ENCODE data around the gene CFAP298. TPM values are rescaled to one million over a fixed set of nuclear protein-coding genes. Genes with fewer than 3 reads are reported as not detected.
A peak's percentile ranks its signal among the peaks of the same experiment; 100 is the strongest.
"Not testable (repeated sequence)": the region's sequence is repeated elsewhere in the genome, so short reads cannot be mapped to it uniquely, and the experiment has no call there.

CFAP298 gene
- total RNA-seq, 1 donor from 2014 or later, result 46.3 TPM

DNA sequence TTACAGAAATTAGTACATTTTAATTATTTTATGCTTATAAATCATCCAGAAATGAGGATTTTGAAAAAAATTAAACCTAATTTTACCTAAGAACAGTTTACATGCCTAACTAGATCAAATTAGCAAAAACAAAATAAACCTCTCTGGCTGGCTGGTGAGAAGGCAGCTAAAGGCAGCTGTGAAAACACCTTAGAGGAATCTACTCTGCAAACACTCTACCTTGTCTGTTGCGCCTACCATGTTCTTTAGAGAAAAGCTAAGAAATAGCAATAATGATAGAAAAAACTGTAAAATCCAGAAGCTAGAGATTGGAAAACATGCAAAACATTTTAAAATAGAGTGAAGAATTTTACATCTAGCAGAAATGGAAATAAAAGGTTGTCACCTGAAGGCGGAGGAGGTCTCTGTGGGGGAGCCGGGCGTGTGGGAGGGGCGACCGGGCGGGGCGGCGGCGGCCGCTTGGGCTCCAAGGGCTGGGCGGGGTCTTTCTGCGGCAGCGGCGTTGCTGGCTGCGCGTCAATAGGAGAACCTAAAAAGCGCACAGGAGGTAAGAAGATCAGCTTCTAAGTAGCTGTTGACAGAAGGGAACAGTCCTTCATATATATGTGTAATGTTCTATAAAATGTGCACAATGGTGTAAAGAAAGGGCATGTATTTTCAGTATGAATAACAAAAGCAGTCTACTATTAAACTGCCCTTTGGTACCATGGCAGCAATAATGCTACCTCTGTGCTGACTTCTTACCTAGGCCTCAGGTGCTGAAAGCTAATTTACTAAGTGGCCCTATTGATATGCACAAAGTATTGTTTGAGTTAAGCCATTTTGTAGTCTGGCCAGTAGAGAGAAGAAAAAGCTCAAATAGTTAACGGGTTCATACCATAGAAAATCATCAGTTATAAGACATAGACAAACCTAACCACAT, 33.3 kb upstream of the CFAP298 start:
- DNase-seq (ENCODE audit: low read depth, low spot score), result no peak
- Mint-ChIP-seq H3K4me3 (no peak overlapping the region), H3K27me3 (ENCODE audit: low read depth) (peaks cover 8% of the 10 kb centered on the region), H3K27ac (ENCODE audit: unreplicated experiment) (no peak overlapping the region), H3K4me1 (peaks cover 6% of the 10 kb centered on the region), H3K9me3 (no peaks in the 10 kb centered on the region), H3K36me3 (ENCODE audit: low read depth) (no peaks in the 10 kb centered on the region)
- TF ChIP-seq, protein P1, sequence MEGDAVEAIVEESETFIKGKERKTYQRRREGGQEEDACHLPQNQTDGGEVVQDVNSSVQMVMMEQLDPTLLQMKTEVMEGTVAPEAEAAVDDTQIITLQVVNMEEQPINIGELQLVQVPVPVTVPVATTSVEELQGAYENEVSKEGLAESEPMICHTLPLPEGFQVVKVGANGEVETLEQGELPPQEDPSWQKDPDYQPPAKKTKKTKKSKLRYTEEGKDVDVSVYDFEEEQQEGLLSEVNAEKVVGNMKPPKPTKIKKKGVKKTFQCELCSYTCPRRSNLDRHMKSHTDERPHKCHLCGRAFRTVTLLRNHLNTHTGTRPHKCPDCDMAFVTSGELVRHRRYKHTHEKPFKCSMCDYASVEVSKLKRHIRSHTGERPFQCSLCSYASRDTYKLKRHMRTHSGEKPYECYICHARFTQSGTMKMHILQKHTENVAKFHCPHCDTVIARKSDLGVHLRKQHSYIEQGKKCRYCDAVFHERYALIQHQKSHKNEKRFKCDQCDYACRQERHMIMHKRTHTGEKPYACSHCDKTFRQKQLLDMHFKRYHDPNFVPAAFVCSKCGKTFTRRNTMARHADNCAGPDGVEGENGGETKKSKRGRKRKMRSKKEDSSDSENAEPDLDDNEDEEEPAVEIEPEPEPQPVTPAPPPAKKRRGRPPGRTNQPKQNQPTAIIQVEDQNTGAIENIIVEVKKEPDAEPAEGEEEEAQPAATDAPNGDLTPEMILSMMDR (conservative IDR thresholded peaks at IDR 0.05), result no peak

DNA sequence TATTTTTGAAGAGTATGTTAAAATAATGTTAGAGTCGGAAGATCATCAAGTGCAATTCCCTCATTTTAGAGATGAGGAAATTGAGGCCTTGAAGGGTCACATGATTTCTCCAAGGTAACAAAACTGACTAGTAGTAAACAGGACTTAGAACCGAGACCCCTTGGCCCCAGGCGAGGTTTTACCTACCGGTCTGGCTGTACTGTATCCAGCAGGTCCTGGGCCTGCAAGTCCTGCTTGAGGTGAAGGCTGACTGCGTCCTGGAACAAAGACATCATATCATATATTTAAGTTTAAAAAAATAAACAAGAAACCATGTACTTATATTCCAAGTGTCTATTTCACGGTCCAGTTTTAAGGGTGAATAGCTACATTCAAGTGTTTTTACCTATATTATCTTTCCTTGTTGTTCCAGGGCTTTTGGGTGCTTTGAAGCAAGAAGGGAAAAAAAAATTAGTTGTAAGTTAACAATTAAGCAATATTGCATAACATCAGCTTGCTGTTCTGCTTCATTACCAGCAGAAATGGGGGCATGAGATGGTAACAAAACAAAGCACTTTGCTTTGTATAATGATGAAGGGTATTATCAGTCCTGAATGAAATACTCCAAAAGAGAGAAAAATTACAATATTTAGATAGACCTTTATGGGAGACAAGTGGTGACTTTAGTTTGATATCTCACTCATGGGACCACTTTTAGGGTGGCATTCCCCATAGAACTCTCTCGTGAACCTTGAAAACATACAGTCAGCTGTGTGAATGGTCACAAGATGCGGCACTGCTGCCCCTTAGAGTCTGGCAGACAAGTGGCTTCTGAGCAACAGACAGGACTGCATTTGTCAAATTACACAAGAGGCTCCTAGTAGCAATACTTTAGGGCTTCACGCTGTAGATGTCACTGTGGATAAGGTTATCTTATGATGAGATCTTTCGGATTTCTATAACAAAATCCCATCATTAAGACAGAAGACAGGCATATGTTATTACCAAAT, 29.8 kb upstream of the CFAP298 start:
- H3K27me3 Mint-ChIP-seq (ENCODE audit: low read depth), result peaks cover 8% of the 10 kb centered on the region
- no peaks in the 10 kb centered on the region for H3K36me3 Mint-ChIP-seq (ENCODE audit: low read depth)
- no peak overlapping the region for H3K27ac Mint-ChIP-seq (ENCODE audit: unreplicated experiment)
- no peaks in the 10 kb centered on the region for H3K9me3 Mint-ChIP-seq
- TF ChIP-seq, protein P1 (conservative IDR thresholded peaks at IDR 0.05), result no peak
- DNase-seq (ENCODE audit: low read depth, low spot score), result no peak
- H3K4me1 Mint-ChIP-seq, result peaks cover 6% of the 10 kb centered on the region
- H3K4me3 Mint-ChIP-seq, result no peak overlapping the region

DNA sequence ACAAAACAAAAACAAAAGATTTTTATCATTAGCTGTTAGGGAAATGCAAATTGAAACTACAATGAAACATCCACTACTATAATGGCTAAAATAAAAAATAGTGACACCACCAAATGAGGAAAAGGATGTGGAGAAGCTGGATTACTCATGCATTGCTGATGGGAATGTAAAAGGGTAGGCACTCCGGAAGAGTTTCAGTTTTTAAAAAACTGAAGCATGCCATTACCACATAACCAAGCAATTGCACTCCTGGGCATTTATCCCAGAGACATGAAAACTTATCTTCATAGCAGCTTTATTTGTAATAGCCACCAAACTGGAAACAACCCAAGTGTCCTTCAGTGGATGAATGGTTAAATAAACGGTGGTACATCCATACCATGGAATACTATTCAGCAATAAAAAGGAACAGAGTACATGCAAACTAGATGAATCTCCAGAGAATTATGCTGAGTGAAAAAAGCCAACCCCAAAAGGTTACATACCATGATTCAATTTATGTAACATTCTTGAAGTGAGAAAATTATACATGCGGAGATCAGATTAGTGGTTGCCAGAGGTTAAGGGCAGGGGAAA, 14.5 kb upstream of the CFAP298 start:
- Mint-ChIP-seq H3K36me3 (ENCODE audit: low read depth) (no peaks in the 10 kb centered on the region), H3K4me3 (no peak overlapping the region), H3K27me3 (ENCODE audit: low read depth) (peaks cover 20% of the 10 kb centered on the region), H3K27ac (ENCODE audit: unreplicated experiment) (no peak overlapping the region), H3K9me3 (no peaks in the 10 kb centered on the region), H3K4me1 (no peaks in the 10 kb centered on the region)
- TF ChIP-seq, protein P1 (conservative IDR thresholded peaks at IDR 0.05), result no peak
- DNase-seq (ENCODE audit: low read depth, low spot score), result no peak

DNA sequence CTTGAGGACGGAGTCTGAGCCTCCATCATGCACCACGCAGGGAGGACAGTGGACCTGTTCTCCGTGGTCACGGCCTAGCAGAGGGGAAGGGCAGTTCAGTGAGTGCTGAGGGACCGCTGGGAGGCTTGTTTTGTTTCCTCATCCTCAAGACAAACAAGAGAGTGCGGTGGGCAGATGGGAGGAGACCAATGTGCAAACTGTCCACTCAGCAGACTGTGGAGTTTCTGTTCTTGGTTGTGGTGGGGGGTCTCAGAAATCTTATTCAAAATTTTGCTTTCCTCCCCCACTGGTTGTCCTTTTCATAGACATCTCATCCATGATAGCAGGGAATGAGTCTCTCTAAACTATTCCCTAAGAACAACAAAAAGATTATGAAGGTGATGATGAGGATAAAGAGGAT, 6.0 kb upstream of the CFAP298 start:
- not testable (repeated sequence) for H3K4me3 Mint-ChIP-seq; H3K9me3 Mint-ChIP-seq; H3K36me3 Mint-ChIP-seq (ENCODE audit: low read depth); DNase-seq (ENCODE audit: low read depth, low spot score); H3K27ac Mint-ChIP-seq (ENCODE audit: unreplicated experiment); H3K4me1 Mint-ChIP-seq
- H3K27me3 Mint-ChIP-seq (ENCODE audit: low read depth), result peaks cover 71% of the 10 kb centered on the region

DNA sequence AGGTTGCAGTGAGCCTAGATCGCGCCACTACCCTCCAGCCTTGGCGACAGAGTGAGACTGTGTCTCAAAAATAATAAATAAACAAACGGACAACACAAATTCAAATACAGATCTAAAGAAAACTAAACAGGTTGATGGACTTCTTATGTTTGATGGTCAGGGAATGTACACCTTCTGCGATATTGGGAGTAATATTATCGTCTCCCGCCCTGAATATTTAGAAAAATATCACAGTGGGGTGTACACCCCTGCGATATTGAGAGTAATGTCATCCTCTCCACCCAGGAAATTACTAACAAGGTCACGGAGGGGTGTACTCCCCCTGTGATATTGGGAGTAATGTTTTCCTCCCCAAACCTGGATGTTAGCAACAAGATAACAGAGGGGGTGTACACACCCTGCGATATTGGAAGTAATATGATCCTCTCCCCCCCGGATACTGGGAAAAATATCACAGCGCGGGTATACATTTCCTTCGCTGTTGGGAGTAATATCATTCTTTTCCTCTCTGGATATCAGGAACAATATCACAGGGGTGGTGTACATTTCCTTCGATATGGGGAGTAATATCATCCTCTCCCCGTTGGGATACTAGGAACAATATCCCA, 1.4 kb upstream of the CFAP298 start:
- no peak for DNase-seq (ENCODE audit: low read depth, low spot score)
- H3K36me3 Mint-ChIP-seq (ENCODE audit: low read depth), result no peaks in the 10 kb centered on the region

More for the DNA sequence above, 1.4 kb upstream of the CFAP298 start:
- TF ChIP-seq, protein P1 (conservative IDR thresholded peaks at IDR 0.05), result no peak
- peak overlapping the region; percentile 98 for H3K4me3 Mint-ChIP-seq
- H3K9me3 Mint-ChIP-seq, result no peaks in the 10 kb centered on the region
- no peak overlapping the region for H3K27ac Mint-ChIP-seq (ENCODE audit: unreplicated experiment)
- peaks cover 36% of the 10 kb centered on the region for H3K27me3 Mint-ChIP-seq (ENCODE audit: low read depth)
- H3K4me1 Mint-ChIP-seq, result peaks cover 7% of the 10 kb centered on the region
